ENCODE data around the gene PANK2.

PANK2 gene

DNA sequence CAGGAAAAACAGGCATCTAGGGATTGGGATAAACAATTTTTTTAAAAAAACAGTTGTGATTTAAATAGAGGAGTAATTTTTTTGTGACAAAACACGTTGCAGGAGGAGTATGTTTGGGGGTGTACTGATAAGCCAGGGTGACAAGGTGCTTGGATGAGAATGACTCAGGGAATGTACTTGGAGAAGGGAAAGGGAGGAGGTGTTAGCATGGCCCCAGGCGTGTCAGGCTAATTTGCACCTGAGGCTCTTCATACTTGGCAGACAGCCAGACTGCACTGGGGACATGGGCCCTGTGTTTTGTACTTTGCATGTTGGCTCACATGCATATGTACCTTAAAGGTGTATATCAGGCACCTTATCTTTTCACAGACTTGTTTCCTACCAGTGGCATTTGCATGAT is 22.8 kb downstream of the PANK2 start:
- DNase-seq (ENCODE audit: extremely low spot score), result no peak
- TF ChIP-seq BHLHE40 (IDR thresholded peaks at IDR 0.05; ENCODE audit: borderline replicate concordance), result no peak
- TF ChIP-seq FOXK2 (IDR thresholded peaks at IDR 0.05), result no peak
- TF ChIP-seq SP1 (IDR thresholded peaks at IDR 0.05), result no peak
- no peak for TF ChIP-seq HDGF (IDR thresholded peaks at IDR 0.05; ENCODE audit: borderline replicate concordance)
- no peak for TF ChIP-seq CTBP1 (IDR thresholded peaks at IDR 0.05; ENCODE audit: borderline replicate concordance)
- no peak for TF ChIP-seq SUZ12 (IDR thresholded peaks at IDR 0.05)
- TF ChIP-seq TARDBP (IDR thresholded peaks at IDR 0.05), result no peak
- ChIA-PET CTCF (no interaction called here), POLR2A (no interaction called here)

DNA sequence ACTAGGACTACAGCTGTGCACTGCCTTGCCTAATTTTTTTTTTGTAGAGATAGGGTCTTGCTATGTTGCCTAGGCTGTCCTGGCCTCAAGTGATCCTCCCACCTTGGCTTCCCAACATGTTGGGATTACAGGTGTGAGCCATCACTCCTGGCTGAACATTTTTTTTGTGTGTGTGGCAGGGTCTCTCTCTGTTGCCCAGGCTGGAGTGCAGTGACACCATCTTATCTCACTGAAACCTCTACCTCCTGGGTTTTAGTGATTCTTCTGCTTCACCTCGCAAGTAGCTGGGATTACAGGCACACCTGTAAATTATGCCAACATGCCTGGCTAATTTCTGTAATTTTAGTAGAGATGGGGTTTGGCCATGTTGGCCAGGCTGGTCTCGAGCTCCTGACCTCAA is 25.3 kb downstream of the PANK2 start:
- CTCF ChIA-PET, result no interaction called here
- POLR2A ChIA-PET, result no interaction called here
- TF ChIP-seq ZNF384 (IDR thresholded peaks at IDR 0.05), result no peak
- no peak for TF ChIP-seq LEF1 (IDR thresholded peaks at IDR 0.05; ENCODE audit: borderline replicate concordance)
- no peak for TF ChIP-seq TARDBP (IDR thresholded peaks at IDR 0.05)
- no peak for TF ChIP-seq FOXM1 (IDR thresholded peaks at IDR 0.05; ENCODE audit: borderline replicate concordance)
- TF ChIP-seq FOXK2 (IDR thresholded peaks at IDR 0.05), result no peak
- no peak for TF ChIP-seq L3MBTL2 (conservative IDR thresholded peaks at IDR 0.05)
- TF ChIP-seq NFRKB (IDR thresholded peaks at IDR 0.05), result no peak
- TF ChIP-seq ARNT (IDR thresholded peaks at IDR 0.05), result no peak
- no peak for TF ChIP-seq HDGF (IDR thresholded peaks at IDR 0.05; ENCODE audit: borderline replicate concordance)
- no peak for TF ChIP-seq CTBP1 (IDR thresholded peaks at IDR 0.05; ENCODE audit: borderline replicate concordance)
- no peak for TF ChIP-seq BHLHE40 (IDR thresholded peaks at IDR 0.05; ENCODE audit: borderline replicate concordance)
- TF ChIP-seq SP1 (IDR thresholded peaks at IDR 0.05), result no peak
- TF ChIP-seq, protein P1, sequence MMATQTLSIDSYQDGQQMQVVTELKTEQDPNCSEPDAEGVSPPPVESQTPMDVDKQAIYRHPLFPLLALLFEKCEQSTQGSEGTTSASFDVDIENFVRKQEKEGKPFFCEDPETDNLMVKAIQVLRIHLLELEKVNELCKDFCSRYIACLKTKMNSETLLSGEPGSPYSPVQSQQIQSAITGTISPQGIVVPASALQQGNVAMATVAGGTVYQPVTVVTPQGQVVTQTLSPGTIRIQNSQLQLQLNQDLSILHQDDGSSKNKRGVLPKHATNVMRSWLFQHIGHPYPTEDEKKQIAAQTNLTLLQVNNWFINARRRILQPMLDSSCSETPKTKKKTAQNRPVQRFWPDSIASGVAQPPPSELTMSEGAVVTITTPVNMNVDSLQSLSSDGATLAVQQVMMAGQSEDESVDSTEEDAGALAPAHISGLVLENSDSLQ (IDR thresholded peaks at IDR 0.05), result no peak
- TF ChIP-seq ELF4 (IDR thresholded peaks at IDR 0.05), result no peak
- no peak for TF ChIP-seq FOXA1 (IDR thresholded peaks at IDR 0.05)
- TF ChIP-seq SUZ12 (IDR thresholded peaks at IDR 0.05), result no peak
- DNase-seq (ENCODE audit: extremely low spot score), result no peak

- POLR2A ChIA-PET, result no interaction called here
- CTCF ChIA-PET, result no interaction called here
- no peak for DNase-seq (ENCODE audit: extremely low spot score)
- TF ChIP-seq ARNT (IDR thresholded peaks at IDR 0.05), result no peak
- no peak for TF ChIP-seq SUZ12 (IDR thresholded peaks at IDR 0.05)
- no peak for TF ChIP-seq L3MBTL2 (conservative IDR thresholded peaks at IDR 0.05)
Observed at GRCh38 chr20:3915691-3916090, 26.5 kb downstream of the PANK2 start.

- TF ChIP-seq NFRKB (IDR thresholded peaks at IDR 0.05) (no peak), SP1 (IDR thresholded peaks at IDR 0.05) (no peak), CTBP1 (IDR thresholded peaks at IDR 0.05; ENCODE audit: borderline replicate concordance) (no peak), FOXA1 (IDR thresholded peaks at IDR 0.05) (no peak), ZNF384 (IDR thresholded peaks at IDR 0.05) (no peak), LEF1 (IDR thresholded peaks at IDR 0.05; ENCODE audit: borderline replicate concordance) (no peak), SUZ12 (IDR thresholded peaks at IDR 0.05) (no peak), L3MBTL2 (conservative IDR thresholded peaks at IDR 0.05) (no peak), TARDBP (IDR thresholded peaks at IDR 0.05) (no peak), HDGF (IDR thresholded peaks at IDR 0.05; ENCODE audit: borderline replicate concordance) (no peak), ELF4 (IDR thresholded peaks at IDR 0.05) (no peak), ARNT (IDR thresholded peaks at IDR 0.05) (no peak), FOXK2 (IDR thresholded peaks at IDR 0.05) (no peak), FOXM1 (IDR thresholded peaks at IDR 0.05; ENCODE audit: borderline replicate concordance) (no peak)
- TF ChIP-seq, protein P1 (IDR thresholded peaks at IDR 0.05), result no peak
- DNase-seq (ENCODE audit: extremely low spot score), result no peak
- ChIA-PET POLR2A (interaction anchor here (0.7 kb wide), 1 partner anchor 10 kb away, joined by 4 read pairs; no protein-coding TSS in a partner anchor), CTCF (no interaction called here)
Observed at GRCh38 chr20:3916364-3916763, 27.2 kb downstream of the PANK2 start.

DNA sequence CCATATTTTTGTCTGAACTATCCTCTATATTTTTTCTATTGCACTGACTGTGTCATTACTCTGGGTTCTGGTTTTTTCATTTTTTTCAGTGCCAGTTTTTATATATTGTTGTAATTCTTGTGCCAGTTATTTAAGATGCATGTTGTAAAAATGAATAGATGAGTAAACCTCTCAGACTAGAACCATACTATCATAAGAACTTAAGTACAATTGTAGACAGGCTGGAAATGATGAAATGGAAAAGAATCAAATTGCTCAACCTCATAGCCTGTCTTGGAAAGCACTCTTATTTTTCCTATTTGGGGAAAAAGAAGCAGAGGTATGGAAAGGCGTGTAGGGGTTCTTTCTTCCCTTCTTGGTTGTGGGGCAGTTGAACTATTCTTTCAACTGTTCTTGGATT is 30.2 kb downstream of the PANK2 start:
- TF ChIP-seq ARNT (IDR thresholded peaks at IDR 0.05) (no peak), BHLHE40 (IDR thresholded peaks at IDR 0.05; ENCODE audit: borderline replicate concordance) (no peak), TARDBP (IDR thresholded peaks at IDR 0.05) (no peak), ZNF384 (IDR thresholded peaks at IDR 0.05) (no peak)
- POLR2A ChIA-PET, result no interaction called here
- CTCF ChIA-PET, result no interaction called here
- no peak for DNase-seq (ENCODE audit: extremely low spot score)

GRCh38 chr20:3922223-3922982 is 33.2 kb downstream of the PANK2 start:
- CTCF ChIA-PET, result no interaction called here
- TF ChIP-seq ZNF384 (IDR thresholded peaks at IDR 0.05) (no peak), CTBP1 (IDR thresholded peaks at IDR 0.05; ENCODE audit: borderline replicate concordance) (no peak), FOXA1 (IDR thresholded peaks at IDR 0.05) (no peak), NFRKB (IDR thresholded peaks at IDR 0.05) (no peak), SP1 (IDR thresholded peaks at IDR 0.05) (no peak), ARNT (IDR thresholded peaks at IDR 0.05) (no peak), SUZ12 (IDR thresholded peaks at IDR 0.05) (no peak), ELF4 (IDR thresholded peaks at IDR 0.05) (no peak), L3MBTL2 (conservative IDR thresholded peaks at IDR 0.05) (no peak), BHLHE40 (IDR thresholded peaks at IDR 0.05; ENCODE audit: borderline replicate concordance) (no peak), FOXM1 (IDR thresholded peaks at IDR 0.05; ENCODE audit: borderline replicate concordance) (no peak)
- TF ChIP-seq, protein P1 (IDR thresholded peaks at IDR 0.05), result no peak
- DNase-seq (ENCODE audit: extremely low spot score), result no peak
- POLR2A ChIA-PET, result interaction anchor here (0.6 kb wide), 1 partner anchor 21 kb away, joined by 3 read pairs; no protein-coding TSS in a partner anchor

Data from HEK293T (cell line).